22Rv1 (cell line): ENCODE data around the gene C1orf167.

Experiments
- ZFX ChIP-seq: fragments of 450-650 bp; IDR thresholded peaks from 2 replicates; pipeline ENCODE4 v1.6.1; 2017; ENCODE audit warnings: antibody characterized with exemption, borderline replicate concordance
- TF ChIP-seq, protein P1 (sequence below): fragments of 450-650 bp; IDR thresholded peaks from 2 replicates; pipeline ENCODE4 v1.5.1; 2017; ENCODE audit warnings: mild to moderate bottlenecking

DNA sequence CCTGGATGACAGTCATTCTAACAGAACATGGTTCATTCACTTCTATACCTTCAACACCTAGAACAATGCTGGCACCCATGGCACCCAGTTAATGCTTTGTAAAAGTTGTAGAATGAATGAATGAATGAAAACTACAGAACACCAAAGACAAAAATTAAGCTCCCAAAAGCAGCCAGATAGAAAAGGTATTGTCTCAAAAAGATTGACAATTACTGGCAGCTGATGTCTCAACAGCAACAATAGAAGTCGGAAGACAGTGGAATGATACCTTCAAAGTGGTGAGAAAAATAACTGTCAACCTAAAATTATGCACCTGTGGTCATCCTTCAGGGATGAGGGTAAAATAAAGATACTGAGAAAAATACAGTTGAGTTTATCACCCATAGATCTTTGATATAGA is 4.9 kb upstream of the C1orf167 start:
- TF ChIP-seq, protein P1, sequence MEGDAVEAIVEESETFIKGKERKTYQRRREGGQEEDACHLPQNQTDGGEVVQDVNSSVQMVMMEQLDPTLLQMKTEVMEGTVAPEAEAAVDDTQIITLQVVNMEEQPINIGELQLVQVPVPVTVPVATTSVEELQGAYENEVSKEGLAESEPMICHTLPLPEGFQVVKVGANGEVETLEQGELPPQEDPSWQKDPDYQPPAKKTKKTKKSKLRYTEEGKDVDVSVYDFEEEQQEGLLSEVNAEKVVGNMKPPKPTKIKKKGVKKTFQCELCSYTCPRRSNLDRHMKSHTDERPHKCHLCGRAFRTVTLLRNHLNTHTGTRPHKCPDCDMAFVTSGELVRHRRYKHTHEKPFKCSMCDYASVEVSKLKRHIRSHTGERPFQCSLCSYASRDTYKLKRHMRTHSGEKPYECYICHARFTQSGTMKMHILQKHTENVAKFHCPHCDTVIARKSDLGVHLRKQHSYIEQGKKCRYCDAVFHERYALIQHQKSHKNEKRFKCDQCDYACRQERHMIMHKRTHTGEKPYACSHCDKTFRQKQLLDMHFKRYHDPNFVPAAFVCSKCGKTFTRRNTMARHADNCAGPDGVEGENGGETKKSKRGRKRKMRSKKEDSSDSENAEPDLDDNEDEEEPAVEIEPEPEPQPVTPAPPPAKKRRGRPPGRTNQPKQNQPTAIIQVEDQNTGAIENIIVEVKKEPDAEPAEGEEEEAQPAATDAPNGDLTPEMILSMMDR: no peak
- no peak for TF ChIP-seq ZFX
